Measurements from ENCODE around the gene TMF1.
A peak's percentile ranks its signal among the peaks of the same experiment; 100 is the strongest.

Gene TMF1

GRCh38 chr3:69058947-69059224, 6.8 kb upstream of the TMF1 start:
- peak overlapping the region; percentile 97 for H3K27ac Mint-ChIP-seq
- peaks cover 5% of the 10 kb centered on the region for H3K9me3 Mint-ChIP-seq
- H3K36me3 Mint-ChIP-seq (ENCODE audit: low read depth): peaks cover 65% of the 10 kb centered on the region
- H3K4me1 Mint-ChIP-seq (ENCODE audit: low read depth): peaks cover 49% of the 10 kb centered on the region
- no peak for DNase-seq (ENCODE audit: low spot score)
- peak overlapping the region; percentile 24 for H3K4me3 Mint-ChIP-seq
- H3K27me3 Mint-ChIP-seq (ENCODE audit: low read depth): no peaks in the 10 kb centered on the region

GRCh38 chr3:69058180-69058946, 6.2 kb upstream of the TMF1 start:
- H3K36me3 Mint-ChIP-seq (ENCODE audit: low read depth): peaks cover 64% of the 10 kb centered on the region
- peak overlapping the region; percentile 97 for H3K27ac Mint-ChIP-seq
- DNase-seq (ENCODE audit: low spot score): no peak
- peak overlapping the region; percentile 24 for H3K4me3 Mint-ChIP-seq
- H3K4me1 Mint-ChIP-seq (ENCODE audit: low read depth): peaks cover 45% of the 10 kb centered on the region
- peaks cover 5% of the 10 kb centered on the region for H3K9me3 Mint-ChIP-seq
- H3K27me3 Mint-ChIP-seq (ENCODE audit: low read depth): no peaks in the 10 kb centered on the region

- Mint-ChIP-seq H3K9me3 (no peaks in the 10 kb centered on the region), H3K4me1 (ENCODE audit: low read depth) (peaks cover 44% of the 10 kb centered on the region), H3K4me3 (peak overlapping the region; percentile 98), H3K27me3 (ENCODE audit: low read depth) (no peaks in the 10 kb centered on the region), H3K36me3 (ENCODE audit: low read depth) (peaks cover 45% of the 10 kb centered on the region), H3K27ac (peak overlapping the region; percentile 95)
- no peak for DNase-seq (ENCODE audit: low spot score)
Observed at GRCh38 chr3:69052472-69052898, 352 bp upstream of the TMF1 start.

- Mint-ChIP-seq H3K4me1 (ENCODE audit: low read depth) (peaks cover 46% of the 10 kb centered on the region), H3K27me3 (ENCODE audit: low read depth) (no peaks in the 10 kb centered on the region), H3K27ac (no peak overlapping the region), H3K4me3 (peak overlapping the region; percentile 24), H3K36me3 (ENCODE audit: low read depth) (peaks cover 47% of the 10 kb centered on the region), H3K9me3 (no peaks in the 10 kb centered on the region)
- no peak for DNase-seq (ENCODE audit: low spot score)
Observed at GRCh38 chr3:69048990-69049389, 3.1 kb downstream of the TMF1 start.

GRCh38 chr3:69044608-69045007, 7.5 kb downstream of the TMF1 start:
- Mint-ChIP-seq H3K4me3 (no peak overlapping the region), H3K36me3 (ENCODE audit: low read depth) (peaks cover 45% of the 10 kb centered on the region), H3K4me1 (ENCODE audit: low read depth) (peaks cover 28% of the 10 kb centered on the region), H3K9me3 (no peaks in the 10 kb centered on the region), H3K27me3 (ENCODE audit: low read depth) (no peaks in the 10 kb centered on the region), H3K27ac (peak overlapping the region; percentile 31)
- no peak for DNase-seq (ENCODE audit: low spot score)

- H3K9me3 Mint-ChIP-seq: no peaks in the 10 kb centered on the region
- H3K27me3 Mint-ChIP-seq (ENCODE audit: low read depth): no peaks in the 10 kb centered on the region
- DNase-seq (ENCODE audit: low spot score): peak; percentile 37
- peak overlapping the region; percentile 57 for H3K27ac Mint-ChIP-seq
- H3K4me1 Mint-ChIP-seq (ENCODE audit: low read depth): peaks cover 9% of the 10 kb centered on the region
- H3K4me3 Mint-ChIP-seq: no peak overlapping the region
- peaks cover 61% of the 10 kb centered on the region for H3K36me3 Mint-ChIP-seq (ENCODE audit: low read depth)
Observed at GRCh38 chr3:69033470-69033869, 18.7 kb downstream of the TMF1 start.

- no peak for DNase-seq (ENCODE audit: low spot score)
- no peaks in the 10 kb centered on the region for H3K27me3 Mint-ChIP-seq (ENCODE audit: low read depth)
- no peak overlapping the region for H3K4me3 Mint-ChIP-seq
- peaks cover 9% of the 10 kb centered on the region for H3K4me1 Mint-ChIP-seq (ENCODE audit: low read depth)
- H3K36me3 Mint-ChIP-seq (ENCODE audit: low read depth): peaks cover 61% of the 10 kb centered on the region
- peak overlapping the region; percentile 76 for H3K27ac Mint-ChIP-seq
- no peaks in the 10 kb centered on the region for H3K9me3 Mint-ChIP-seq
Observed at GRCh38 chr3:69032737-69033136, 19.4 kb downstream of the TMF1 start.

GRCh38 chr3:69032142-69032541, 20.0 kb downstream of the TMF1 start:
- Mint-ChIP-seq H3K4me3 (no peak overlapping the region), H3K9me3 (no peaks in the 10 kb centered on the region), H3K27ac (no peak overlapping the region)

GRCh38 chr3:69031635-69032034, 20.5 kb downstream of the TMF1 start:
- peaks cover 62% of the 10 kb centered on the region for H3K36me3 Mint-ChIP-seq (ENCODE audit: low read depth)
- no peak for DNase-seq (ENCODE audit: low spot score)
- no peak overlapping the region for H3K4me3 Mint-ChIP-seq
- peaks cover 7% of the 10 kb centered on the region for H3K4me1 Mint-ChIP-seq (ENCODE audit: low read depth)
- H3K27ac Mint-ChIP-seq: no peak overlapping the region
- no peaks in the 10 kb centered on the region for H3K27me3 Mint-ChIP-seq (ENCODE audit: low read depth)
- H3K9me3 Mint-ChIP-seq: no peaks in the 10 kb centered on the region

More at GRCh38 chr3:69032142-69032541, 20.0 kb downstream of the TMF1 start:
- Mint-ChIP-seq H3K36me3 (ENCODE audit: low read depth) (peaks cover 65% of the 10 kb centered on the region), H3K27me3 (ENCODE audit: low read depth) (no peaks in the 10 kb centered on the region), H3K4me1 (ENCODE audit: low read depth) (peaks cover 9% of the 10 kb centered on the region)
- no peak for DNase-seq (ENCODE audit: low spot score)

- peaks cover 15% of the 10 kb centered on the region for H3K4me1 Mint-ChIP-seq (ENCODE audit: low read depth)
- H3K9me3 Mint-ChIP-seq: no peaks in the 10 kb centered on the region
- peaks cover 34% of the 10 kb centered on the region for H3K36me3 Mint-ChIP-seq (ENCODE audit: low read depth)
- H3K4me3 Mint-ChIP-seq: no peak overlapping the region
- no peaks in the 10 kb centered on the region for H3K27me3 Mint-ChIP-seq (ENCODE audit: low read depth)
- no peak for DNase-seq (ENCODE audit: low spot score)
- no peak overlapping the region for H3K27ac Mint-ChIP-seq
Observed at GRCh38 chr3:69020857-69021256, 31.3 kb downstream of the TMF1 start.

- Mint-ChIP-seq H3K36me3 (ENCODE audit: low read depth) (peaks cover 30% of the 10 kb centered on the region), H3K27me3 (ENCODE audit: low read depth) (no peaks in the 10 kb centered on the region), H3K4me1 (ENCODE audit: low read depth) (peaks cover 15% of the 10 kb centered on the region), H3K4me3 (no peak overlapping the region), H3K9me3 (no peaks in the 10 kb centered on the region), H3K27ac (no peak overlapping the region)
- DNase-seq (ENCODE audit: low spot score): no peak
Observed at GRCh38 chr3:69020424-69020823, 31.7 kb downstream of the TMF1 start.

GRCh38 chr3:69016901-69017300, 35.2 kb downstream of the TMF1 start:
- H3K27me3 Mint-ChIP-seq (ENCODE audit: low read depth): no peaks in the 10 kb centered on the region
- H3K4me3 Mint-ChIP-seq: no peak overlapping the region
- no peaks in the 10 kb centered on the region for H3K9me3 Mint-ChIP-seq
- H3K36me3 Mint-ChIP-seq (ENCODE audit: low read depth): peaks cover 24% of the 10 kb centered on the region
- H3K4me1 Mint-ChIP-seq (ENCODE audit: low read depth): peaks cover 34% of the 10 kb centered on the region
- no peak for DNase-seq (ENCODE audit: low spot score)
- no peak overlapping the region for H3K27ac Mint-ChIP-seq

- peaks cover 32% of the 10 kb centered on the region for H3K4me1 Mint-ChIP-seq (ENCODE audit: low read depth)
- H3K4me3 Mint-ChIP-seq: no peak overlapping the region
- no peak overlapping the region for H3K27ac Mint-ChIP-seq
Observed at GRCh38 chr3:69016102-69016501, 36.0 kb downstream of the TMF1 start.

GRCh38 chr3:69014022-69014580, 38.0 kb downstream of the TMF1 start:
- peak overlapping the region; percentile 80 for H3K4me3 Mint-ChIP-seq
- peak overlapping the region; percentile 84 for H3K27ac Mint-ChIP-seq
- no peak for DNase-seq (ENCODE audit: low spot score)
- peaks cover 28% of the 10 kb centered on the region for H3K4me1 Mint-ChIP-seq (ENCODE audit: low read depth)
- peaks cover 21% of the 10 kb centered on the region for H3K36me3 Mint-ChIP-seq (ENCODE audit: low read depth)
- no peaks in the 10 kb centered on the region for H3K27me3 Mint-ChIP-seq (ENCODE audit: low read depth)
- no peaks in the 10 kb centered on the region for H3K9me3 Mint-ChIP-seq

More at GRCh38 chr3:69016102-69016501, 36.0 kb downstream of the TMF1 start:
- H3K36me3 Mint-ChIP-seq (ENCODE audit: low read depth): peaks cover 23% of the 10 kb centered on the region
- no peak for DNase-seq (ENCODE audit: low spot score)
- no peaks in the 10 kb centered on the region for H3K27me3 Mint-ChIP-seq (ENCODE audit: low read depth)
- no peaks in the 10 kb centered on the region for H3K9me3 Mint-ChIP-seq

Measured in T-helper 2 cell treated with Interferon-gamma antibody and Interleukin-4, amounts not matched to agents 5 μg/mL and 100 μg/mL, for 36 hours (primary cell).